Mucosa of gallbladder (tissue), 1 donor: Measurements from ENCODE around the gene FAM118A. TPM values are rescaled to one million over a fixed set of nuclear protein-coding genes. Genes with fewer than 3 reads are reported as not detected.
"Not testable (repeated sequence)": the region's sequence is repeated elsewhere in the genome, so short reads cannot be mapped to it uniquely, and the experiment has no call there.

ENCODE experiments used
- DNase-seq: peaks from one replicate; pipeline ENCODE4 v3.0.0-alpha.2; 2020; ENCODE audit warnings: low spot score
- total RNA-seq: library from RNA; stranded (reverse); gene quantifications from one replicate; pipeline ENCODE4 v1.2.1, GENCODE V29; 2021
- donor health status: DM: no; HTN: no; CAD: no.

Gene FAM118A
- total RNA-seq, 1 donor from 2014 or later: 76.3 TPM

GRCh38 chr22:45308957-45309421, 745 bp upstream of the FAM118A start:
- DNase-seq: no peak

GRCh38 chr22:45310331-45310976, 720 bp downstream of the FAM118A start:
- DNase-seq: no peak

GRCh38 chr22:45310977-45311531, 1.3 kb downstream of the FAM118A start:
- DNase-seq: no peak

GRCh38 chr22:45312415-45312814, 2.7 kb downstream of the FAM118A start:
- DNase-seq: no peak

GRCh38 chr22:45312856-45313255, 3.1 kb downstream of the FAM118A start:
- no peak for DNase-seq

GRCh38 chr22:45314054-45314721, 4.5 kb downstream of the FAM118A start:
- DNase-seq: no peak

- DNase-seq: no peak
Measured at GRCh38 chr22:45314786-45315185, 5.1 kb downstream of the FAM118A start.

- DNase-seq: no peak
Measured at GRCh38 chr22:45316796-45317526, 7.2 kb downstream of the FAM118A start.

- DNase-seq: no peak
Measured at GRCh38 chr22:45317551-45318167, 7.9 kb downstream of the FAM118A start.

- DNase-seq: peak; percentile 87
Measured at GRCh38 chr22:45318168-45318557, 8.4 kb downstream of the FAM118A start.

GRCh38 chr22:45318558-45319323, 9.0 kb downstream of the FAM118A start:
- DNase-seq: no peak

GRCh38 chr22:45319324-45319685, 9.6 kb downstream of the FAM118A start:
- DNase-seq: no peak

GRCh38 chr22:45320357-45320976, 10.7 kb downstream of the FAM118A start:
- peak; percentile 42 for DNase-seq

GRCh38 chr22:45321827-45322226, 12.1 kb downstream of the FAM118A start:
- DNase-seq: no peak

GRCh38 chr22:45322873-45323525, 13.3 kb downstream of the FAM118A start:
- no peak for DNase-seq

- no peak for DNase-seq
Measured at GRCh38 chr22:45323695-45324094, 14.0 kb downstream of the FAM118A start.

GRCh38 chr22:45324311-45324711, 14.6 kb downstream of the FAM118A start:
- DNase-seq: no peak

- DNase-seq: not testable (repeated sequence)
Measured at GRCh38 chr22:45328261-45328660, 18.5 kb downstream of the FAM118A start.

GRCh38 chr22:45328822-45329529, 19.2 kb downstream of the FAM118A start:
- no peak for DNase-seq

GRCh38 chr22:45329530-45329936, 19.8 kb downstream of the FAM118A start:
- DNase-seq: peak; percentile 28
